ENCODE results near the gene INSC. TPM values are rescaled to one million over a fixed set of nuclear protein-coding genes. Genes with fewer than 3 reads are reported as not detected.
A peak's percentile ranks its signal among the peaks of the same experiment; 100 is the strongest.

Gene INSC
- total and polyA plus RNA-seq, 2 of the 4 experiments (the other 2 are of a cell fraction) = 0.53 to 1.4 TPM

DNA sequence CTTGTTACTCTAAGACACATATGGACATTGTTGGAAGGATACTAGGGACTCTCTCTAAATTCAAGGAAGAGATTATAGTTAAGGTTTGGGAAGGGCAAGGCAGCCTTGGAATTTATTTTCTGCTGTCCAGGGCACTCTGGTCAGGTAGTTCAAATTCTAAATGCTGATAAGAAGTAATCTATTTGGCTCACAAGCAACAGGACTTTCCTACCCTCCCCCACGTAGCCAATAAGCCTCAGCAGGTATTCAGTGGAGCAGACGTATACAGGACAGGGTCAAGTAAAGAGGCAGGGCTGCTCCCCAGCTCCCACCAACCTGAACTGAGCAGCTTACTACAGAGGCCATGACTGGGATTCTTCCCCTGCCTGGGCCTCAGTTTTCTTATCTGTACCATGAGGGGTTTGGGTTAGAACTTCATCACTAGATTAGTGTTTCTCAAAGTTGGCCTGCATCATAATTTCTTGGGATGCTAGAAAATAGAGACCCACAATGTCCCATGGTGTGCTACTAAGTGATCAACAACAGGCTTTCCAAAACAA, 6.1 kb upstream of the INSC start:
- DNase-seq = no peak
- dilution Hi-C loops (cut with HindIII; ENCODE audit: low sequenced_read_pairs, unreplicated experiment) = no loop called here
- peak overlapping the region; percentile 25 to 72; a peak in 1 of 4 replicates for H4K8ac ChIP-seq (ENCODE audit: low read depth in 2 of 2, low read length in 2 of 2)
- H2AK9ac ChIP-seq (replicated peaks; ENCODE audit: low read depth, low read length, poor library complexity) = no peak overlapping the region
- BruUV-seq (replicated peaks) = no TSS peak
- H3K79me1 ChIP-seq (ENCODE audit: low read depth in 1 of 2, low read length in 2 of 2) = no peaks in the 10 kb centered on the region
- H3K4me2 ChIP-seq (ENCODE audit: low read depth, low read length) = no peak overlapping the region
- WGBS, 2 experiments (ENCODE audit: extremely low coverage in 2 of 2, insufficient read length in 1 of 2) = no CpG with 5 or more reads among the region's 2 CpGs
- no peak overlapping the region for H2AFZ ChIP-seq (replicated peaks; ENCODE audit: low read length, poor library complexity)
- CTCF ChIA-PET = interaction anchor here (0.9 kb wide), 1 partner anchor 51 kb away, joined by 4 read pairs; no protein-coding TSS in a partner anchor
- TF ChIP-seq RCOR1 (IDR thresholded peaks at IDR 0.05; ENCODE audit: insufficient replicate concordance, low read length) (no peak), CEBPB (IDR thresholded peaks at IDR 0.05; ENCODE audit: low read depth, low read length) (no peak), RFX5 (IDR thresholded peaks at IDR 0.05; ENCODE audit: low read depth, low read length) (no peak), BHLHE40 (IDR thresholded peaks at IDR 0.05; ENCODE audit: low read depth, low read length) (no peak), MXI1 (IDR thresholded peaks at IDR 0.05; ENCODE audit: borderline replicate concordance, low read depth, low read length) (no peak), NFE2L2 (IDR thresholded peaks at IDR 0.05; ENCODE audit: low read depth, low read length) (no peak), CHD1 (IDR thresholded peaks at IDR 0.05; ENCODE audit: low read depth, low read length) (no peak), MAZ (IDR thresholded peaks at IDR 0.05; ENCODE audit: borderline replicate concordance, low read depth, low read length) (no peak), MAFK (IDR thresholded peaks at IDR 0.05; ENCODE audit: low read depth, low read length) (no peak), POLR2A (IDR thresholded peaks at IDR 0.05; ENCODE audit: low read depth, low read length) (no peak), SMC3 (IDR thresholded peaks at IDR 0.05; ENCODE audit: low read depth, low read length) (no peak), FOS (IDR thresholded peaks at IDR 0.05; ENCODE audit: low read depth, low read length) (no peak), RAD21 (IDR thresholded peaks at IDR 0.05; ENCODE audit: low read length) (no peak)
- TF ChIP-seq, protein P1, sequence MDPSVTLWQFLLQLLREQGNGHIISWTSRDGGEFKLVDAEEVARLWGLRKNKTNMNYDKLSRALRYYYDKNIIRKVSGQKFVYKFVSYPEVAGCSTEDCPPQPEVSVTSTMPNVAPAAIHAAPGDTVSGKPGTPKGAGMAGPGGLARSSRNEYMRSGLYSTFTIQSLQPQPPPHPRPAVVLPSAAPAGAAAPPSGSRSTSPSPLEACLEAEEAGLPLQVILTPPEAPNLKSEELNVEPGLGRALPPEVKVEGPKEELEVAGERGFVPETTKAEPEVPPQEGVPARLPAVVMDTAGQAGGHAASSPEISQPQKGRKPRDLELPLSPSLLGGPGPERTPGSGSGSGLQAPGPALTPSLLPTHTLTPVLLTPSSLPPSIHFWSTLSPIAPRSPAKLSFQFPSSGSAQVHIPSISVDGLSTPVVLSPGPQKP (IDR thresholded peaks at IDR 0.05; ENCODE audit: borderline replicate concordance, low read depth, low read length) = no peak
- TF ChIP-seq, protein P2, sequence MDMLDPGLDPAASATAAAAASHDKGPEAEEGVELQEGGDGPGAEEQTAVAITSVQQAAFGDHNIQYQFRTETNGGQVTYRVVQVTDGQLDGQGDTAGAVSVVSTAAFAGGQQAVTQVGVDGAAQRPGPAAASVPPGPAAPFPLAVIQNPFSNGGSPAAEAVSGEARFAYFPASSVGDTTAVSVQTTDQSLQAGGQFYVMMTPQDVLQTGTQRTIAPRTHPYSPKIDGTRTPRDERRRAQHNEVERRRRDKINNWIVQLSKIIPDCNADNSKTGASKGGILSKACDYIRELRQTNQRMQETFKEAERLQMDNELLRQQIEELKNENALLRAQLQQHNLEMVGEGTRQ (IDR thresholded peaks at IDR 0.05; ENCODE audit: low read depth, low read length) = no peak
- TF ChIP-seq, protein P3, sequence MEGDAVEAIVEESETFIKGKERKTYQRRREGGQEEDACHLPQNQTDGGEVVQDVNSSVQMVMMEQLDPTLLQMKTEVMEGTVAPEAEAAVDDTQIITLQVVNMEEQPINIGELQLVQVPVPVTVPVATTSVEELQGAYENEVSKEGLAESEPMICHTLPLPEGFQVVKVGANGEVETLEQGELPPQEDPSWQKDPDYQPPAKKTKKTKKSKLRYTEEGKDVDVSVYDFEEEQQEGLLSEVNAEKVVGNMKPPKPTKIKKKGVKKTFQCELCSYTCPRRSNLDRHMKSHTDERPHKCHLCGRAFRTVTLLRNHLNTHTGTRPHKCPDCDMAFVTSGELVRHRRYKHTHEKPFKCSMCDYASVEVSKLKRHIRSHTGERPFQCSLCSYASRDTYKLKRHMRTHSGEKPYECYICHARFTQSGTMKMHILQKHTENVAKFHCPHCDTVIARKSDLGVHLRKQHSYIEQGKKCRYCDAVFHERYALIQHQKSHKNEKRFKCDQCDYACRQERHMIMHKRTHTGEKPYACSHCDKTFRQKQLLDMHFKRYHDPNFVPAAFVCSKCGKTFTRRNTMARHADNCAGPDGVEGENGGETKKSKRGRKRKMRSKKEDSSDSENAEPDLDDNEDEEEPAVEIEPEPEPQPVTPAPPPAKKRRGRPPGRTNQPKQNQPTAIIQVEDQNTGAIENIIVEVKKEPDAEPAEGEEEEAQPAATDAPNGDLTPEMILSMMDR (conservative IDR thresholded peaks at IDR 0.05; ENCODE audit: low read depth, low read length) = no peak
- no peak overlapping the region for H3K18ac ChIP-seq (ENCODE audit: low read depth, low read length)
- H2BK120ac ChIP-seq (ENCODE audit: low read depth, low read length) = peak overlapping the region; percentile 95
- H3K4me3 ChIP-seq (ENCODE audit: insufficient read depth, low read depth, low read length) = no peak overlapping the region
- peak overlapping the region; percentile 79 for H3K14ac ChIP-seq (replicated peaks; ENCODE audit: low read depth, low read length)
- intact Hi-C loops (cut with micrococcal nuclease) = no loop called here
- no peak overlapping the region for H3K9ac ChIP-seq (ENCODE audit: low read depth, low read length)
- no peaks in the 10 kb centered on the region for H3K9me3 ChIP-seq (ENCODE audit: control insufficient read depth, insufficient read depth, low read length)
- peak overlapping the region; percentile 71 for H2AK5ac ChIP-seq (ENCODE audit: low read depth, low read length)
- no peaks in the 10 kb centered on the region for H3K36me3 ChIP-seq (ENCODE audit: control insufficient read depth, insufficient read depth, low read length)
- peak overlapping the region; percentile 87 for H3K4ac ChIP-seq (ENCODE audit: low read depth, low read length)
- peak overlapping the region; percentile 70 for H2BK5ac ChIP-seq (ENCODE audit: low read depth, low read length, poor library complexity, severe bottlenecking)
- in situ Hi-C loops (cut with MboI; ENCODE audit: low sequenced_read_pairs) = loop anchor here (5.0 kb wide), 1 partner anchor 89 kb away; no protein-coding TSS in a partner anchor
- ATAC-seq (ENCODE audit: low read depth) = no peak
- peak overlapping the region; percentile 92 for H4K91ac ChIP-seq (ENCODE audit: insufficient read depth, low read depth, low read length)
- H3K23ac ChIP-seq (ENCODE audit: low read depth, low read length) = peak overlapping the region; percentile 89; the same call in 1 of the 2 replicates
- no peak overlapping the region; the same call in 1 of the 2 replicates for H4K5ac ChIP-seq (ENCODE audit: low read depth, low read length)
- H2BK15ac ChIP-seq (ENCODE audit: low read depth, low read length) = peak overlapping the region; percentile 82; the same call in 2 of the 3 replicates
- no peak overlapping the region for H3K56ac ChIP-seq (ENCODE audit: extremely low read depth, insufficient read depth, low read length)
- POLR2A ChIA-PET (ENCODE audit: unreplicated experiment) = interaction anchor here (0.8 kb wide), 1 partner anchor 8 kb away, joined by 4 read pairs; no protein-coding TSS in a partner anchor
- H2BK20ac ChIP-seq (ENCODE audit: low read depth, low read length) = peak overlapping the region; percentile 97
- no peak overlapping the region for H3K27ac ChIP-seq (ENCODE audit: insufficient read depth, low read length)
- peaks cover 30% of the 10 kb centered on the region for H3K4me1 ChIP-seq (ENCODE audit: control insufficient read depth, insufficient read depth, low read length)
- no peaks in the 10 kb centered on the region for H4K20me1 ChIP-seq (ENCODE audit: insufficient read depth, low read length)
- no peaks in the 10 kb centered on the region for H3K27me3 ChIP-seq (ENCODE audit: control insufficient read depth, insufficient read depth, low read length)
- peaks cover 14% of the 10 kb centered on the region for H3K9me1 ChIP-seq (ENCODE audit: insufficient read depth, low read length)
